Colonic mucosa (tissue), 4 donors: Measurements from ENCODE around the gene CDYL. TPM values are rescaled to one million over a fixed set of nuclear protein-coding genes. Genes with fewer than 3 reads are reported as not detected.

ENCODE experiments used
- DNase-seq: peaks from one replicate; pipeline ENCODE4 v3.0.0-alpha.2; 2020
- H3K27ac ChIP-seq: fragments of 200-600 bp; one replicate; pipeline ENCODE4 v1.8.0; 2021
- H3K27me3 ChIP-seq: fragments of 200-600 bp; one replicate; pipeline ENCODE4 v1.8.0; 2021
- H3K36me3 ChIP-seq: fragments of 200-600 bp; one replicate; pipeline ENCODE4 v1.8.0; 2021
- H3K4me1 ChIP-seq: fragments of 200-600 bp; one replicate; pipeline ENCODE4 v1.8.0; 2021; ENCODE audit warnings: mild to moderate bottlenecking
- H3K4me3 ChIP-seq: fragments of 200-600 bp; one replicate; pipeline ENCODE4 v1.8.0; 2021
- H3K9ac ChIP-seq, 2 donors: one replicate each; pipeline ENCODE4 v1.7.0; 2013; ENCODE audit warnings: control low read depth in 2 of 2, low read depth in 2 of 2, low read length in 2 of 2
- H3K9me3 ChIP-seq: fragments of 200-600 bp; one replicate; pipeline ENCODE4 v1.8.0; 2021
- CTCF ChIP-seq: fragments of 200-600 bp; IDR thresholded peaks from one replicate; pipeline ENCODE4 v1.8.0; 2022; ENCODE audit warnings: antibody characterized with exemption, mild to moderate bottlenecking
- intact Hi-C: fragments of 100-400 bp; cut with DNase I; formaldehyde crosslinking; loops from one replicate; pipeline ENCODE4 v1.14.1; 2022
- total RNA-seq, 2 donors: library from RNA; stranded (reverse); fragmentation: NEBNext Ultra II Directional in 1 of 2; extraction: Animal tissue kit (Norgen Biotek cat#: 25700) in 1 of 2; gene quantifications; one replicate each; pipeline ENCODE4 v1.2.1, GENCODE V29; 2021
- donor health status: healthy.
- donor health status: DM: no; HTN: no; CAD: no.
- donor health status: DM: no; HTN: no; CAD: no.

CDYL gene
- total RNA-seq, 2 donors from 2014 or later = 44.3 to 48.6 TPM

GRCh38 chr6:4972438-4972837, 196.2 kb downstream of the CDYL start:
- H3K9ac ChIP-seq = no peak overlapping the region

GRCh38 chr6:4973415-4973814, 197.2 kb downstream of the CDYL start:
- H3K9ac ChIP-seq = no peak overlapping the region
- intact Hi-C loops = no loop called here
- H3K9me3 ChIP-seq = no peaks in the 10 kb centered on the region
- no peaks in the 10 kb centered on the region for H3K4me1 ChIP-seq
- H3K27ac ChIP-seq = no peak overlapping the region
- no peaks in the 10 kb centered on the region for H3K27me3 ChIP-seq
- H3K4me3 ChIP-seq = no peak overlapping the region
- no peak for DNase-seq
- TF ChIP-seq CTCF = no peak
- no peaks in the 10 kb centered on the region for H3K36me3 ChIP-seq

More at GRCh38 chr6:4972438-4972837, 196.2 kb downstream of the CDYL start:
- Histone ChIP-seq H3K4me1 (no peaks in the 10 kb centered on the region), H3K27ac (no peak overlapping the region), H3K27me3 (no peaks in the 10 kb centered on the region), H3K4me3 (no peak overlapping the region), H3K9me3 (no peaks in the 10 kb centered on the region), H3K36me3 (no peaks in the 10 kb centered on the region)
- DNase-seq = no peak
- TF ChIP-seq CTCF = no peak
- intact Hi-C loops = no loop called here

GRCh38 chr6:4973982-4974745, 198.0 kb downstream of the CDYL start:
- H3K4me1 ChIP-seq = no peaks in the 10 kb centered on the region
- intact Hi-C loops = no loop called here
- no peak for DNase-seq
- H3K9me3 ChIP-seq = no peaks in the 10 kb centered on the region
- no peak overlapping the region for H3K4me3 ChIP-seq
- H3K36me3 ChIP-seq = no peaks in the 10 kb centered on the region
- H3K27ac ChIP-seq = no peak overlapping the region
- no peaks in the 10 kb centered on the region for H3K27me3 ChIP-seq
- H3K9ac ChIP-seq = no peak overlapping the region
- TF ChIP-seq CTCF = no peak

DNA sequence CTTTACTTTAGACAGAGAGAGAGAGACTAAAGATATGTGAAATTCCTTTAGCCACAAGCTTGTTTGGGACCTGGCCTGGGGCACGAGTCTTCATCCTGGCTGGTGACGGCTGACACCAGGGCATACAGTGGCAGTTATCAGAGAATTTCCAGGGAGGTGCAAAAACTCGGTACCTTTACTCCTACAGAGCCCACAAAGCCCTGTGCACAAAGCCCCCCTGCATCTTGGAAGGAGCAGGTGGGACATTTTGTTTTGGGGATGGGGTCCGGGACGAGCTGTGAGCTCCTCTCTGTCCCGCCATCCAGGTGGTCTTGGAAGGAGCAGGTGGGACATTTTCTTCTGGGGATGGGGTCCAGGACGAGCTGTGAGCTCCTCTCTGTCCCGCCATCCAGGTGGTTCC, 198.8 kb downstream of the CDYL start:
- Histone ChIP-seq H3K9me3 (no peaks in the 10 kb centered on the region), H3K4me1 (no peaks in the 10 kb centered on the region), H3K4me3 (no peak overlapping the region), H3K27me3 (no peaks in the 10 kb centered on the region), H3K36me3 (no peaks in the 10 kb centered on the region), H3K9ac (no peak overlapping the region), H3K27ac (no peak overlapping the region)
- no peak for TF ChIP-seq CTCF
- no peak for DNase-seq
- intact Hi-C loops = no loop called here

- no peak for DNase-seq
- Histone ChIP-seq H3K9me3 (no peaks in the 10 kb centered on the region), H3K4me3 (no peak overlapping the region), H3K27me3 (no peaks in the 10 kb centered on the region), H3K27ac (no peak overlapping the region), H3K9ac (no peak overlapping the region), H3K4me1 (no peaks in the 10 kb centered on the region), H3K36me3 (no peaks in the 10 kb centered on the region)
- no peak for TF ChIP-seq CTCF
- intact Hi-C loops = no loop called here
These were observed 199.3 kb downstream of the CDYL start for GRCh38 chr6:4975506-4975905.
